Fibroblast of mammary gland (primary cell): ENCODE measurements around the gene NCKAP5L.

Experiments
- DNase-seq: peaks from one replicate; pipeline ENCODE4 v3.0.0-alpha.2; 2010; ENCODE audit warnings: low read depth
- H3K4me3 ChIP-seq: 2 replicates; pipeline ENCODE4 v1.5.1; 2011; ENCODE audit warnings: low read depth, mild to moderate bottlenecking, low read length, moderate library complexity; ENCODE audit not compliant: control insufficient read depth
- TF ChIP-seq, protein P1 (sequence below): conservative IDR thresholded peaks from 2 replicates; pipeline ENCODE4 v1.5.1; 2011; ENCODE audit warnings: low read depth, low read length, inconsistent platforms; ENCODE audit not compliant: control insufficient read depth, insufficient read depth

NCKAP5L gene

GRCh38 chr12:49823350-49823749, 4.9 kb downstream of the NCKAP5L start:
- H3K4me3 ChIP-seq = no peak overlapping the region
- TF ChIP-seq, protein P1, sequence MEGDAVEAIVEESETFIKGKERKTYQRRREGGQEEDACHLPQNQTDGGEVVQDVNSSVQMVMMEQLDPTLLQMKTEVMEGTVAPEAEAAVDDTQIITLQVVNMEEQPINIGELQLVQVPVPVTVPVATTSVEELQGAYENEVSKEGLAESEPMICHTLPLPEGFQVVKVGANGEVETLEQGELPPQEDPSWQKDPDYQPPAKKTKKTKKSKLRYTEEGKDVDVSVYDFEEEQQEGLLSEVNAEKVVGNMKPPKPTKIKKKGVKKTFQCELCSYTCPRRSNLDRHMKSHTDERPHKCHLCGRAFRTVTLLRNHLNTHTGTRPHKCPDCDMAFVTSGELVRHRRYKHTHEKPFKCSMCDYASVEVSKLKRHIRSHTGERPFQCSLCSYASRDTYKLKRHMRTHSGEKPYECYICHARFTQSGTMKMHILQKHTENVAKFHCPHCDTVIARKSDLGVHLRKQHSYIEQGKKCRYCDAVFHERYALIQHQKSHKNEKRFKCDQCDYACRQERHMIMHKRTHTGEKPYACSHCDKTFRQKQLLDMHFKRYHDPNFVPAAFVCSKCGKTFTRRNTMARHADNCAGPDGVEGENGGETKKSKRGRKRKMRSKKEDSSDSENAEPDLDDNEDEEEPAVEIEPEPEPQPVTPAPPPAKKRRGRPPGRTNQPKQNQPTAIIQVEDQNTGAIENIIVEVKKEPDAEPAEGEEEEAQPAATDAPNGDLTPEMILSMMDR = no peak
- no peak for DNase-seq

DNA sequence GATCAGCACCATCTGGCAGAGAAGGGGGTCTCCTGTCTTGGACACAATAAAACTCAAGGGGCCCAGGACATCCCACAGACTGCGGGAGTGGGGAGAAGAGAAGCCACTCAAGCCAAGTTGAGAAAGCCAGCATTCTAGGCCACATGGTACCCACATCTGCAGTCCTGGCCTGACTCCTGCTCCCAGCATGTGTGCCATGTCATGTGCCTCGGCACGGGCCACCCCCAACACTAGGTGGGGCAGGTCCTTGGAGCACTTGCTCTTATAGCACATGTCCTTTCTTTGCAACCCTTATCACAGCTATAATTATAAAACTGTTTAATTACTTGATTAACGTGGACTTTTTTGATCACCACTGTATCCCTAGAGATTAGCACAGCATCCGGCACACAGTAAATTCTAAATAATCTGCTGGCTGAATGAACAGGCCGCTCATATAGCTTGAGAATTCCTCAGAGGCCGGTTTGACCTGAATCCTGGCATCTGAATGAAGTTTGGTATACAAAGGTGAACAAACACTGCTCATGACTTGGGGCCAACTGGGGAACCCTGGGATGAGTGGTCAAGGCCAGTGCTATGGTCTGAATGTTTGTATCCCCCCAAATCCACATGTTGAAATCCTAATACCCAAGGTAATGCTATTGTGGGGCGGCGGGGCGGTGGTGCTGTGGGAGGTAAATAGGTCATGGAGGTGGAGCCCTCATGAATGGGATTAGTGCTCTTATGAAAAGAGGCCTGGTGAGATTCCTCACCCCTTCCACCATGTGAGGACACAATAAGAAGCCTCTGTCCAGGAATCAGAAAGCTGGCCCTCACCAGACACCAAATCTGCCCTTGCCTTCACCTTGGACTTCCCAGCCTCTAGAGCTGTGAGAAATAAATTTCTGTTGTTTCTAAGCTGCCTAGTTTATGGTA, 6.6 kb downstream of the NCKAP5L start:
- no peak overlapping the region for H3K4me3 ChIP-seq
- TF ChIP-seq, protein P1 = no peak
- DNase-seq = no peak

DNA sequence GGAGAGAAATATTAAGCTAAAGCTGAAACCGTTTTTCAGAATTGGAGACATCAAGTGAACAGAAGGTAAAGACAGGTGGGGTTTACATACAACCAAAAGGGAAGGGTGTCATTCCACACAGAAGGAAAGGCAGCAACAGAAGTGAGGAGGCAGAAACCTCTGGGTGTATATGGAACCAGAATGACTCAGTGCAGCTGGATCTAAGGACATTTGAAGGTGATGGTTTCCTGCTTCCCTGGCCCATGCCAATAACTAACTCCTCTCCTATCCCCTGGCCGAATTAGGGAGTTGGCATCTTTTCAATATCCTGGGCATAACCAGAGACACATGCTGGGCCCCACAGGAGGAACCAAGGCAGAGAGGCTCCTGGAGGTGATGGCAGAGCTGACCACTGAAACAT, 8.4 kb downstream of the NCKAP5L start:
- TF ChIP-seq, protein P1 = no peak
- H3K4me3 ChIP-seq = no peak overlapping the region
- DNase-seq = peak; percentile 29

DNA sequence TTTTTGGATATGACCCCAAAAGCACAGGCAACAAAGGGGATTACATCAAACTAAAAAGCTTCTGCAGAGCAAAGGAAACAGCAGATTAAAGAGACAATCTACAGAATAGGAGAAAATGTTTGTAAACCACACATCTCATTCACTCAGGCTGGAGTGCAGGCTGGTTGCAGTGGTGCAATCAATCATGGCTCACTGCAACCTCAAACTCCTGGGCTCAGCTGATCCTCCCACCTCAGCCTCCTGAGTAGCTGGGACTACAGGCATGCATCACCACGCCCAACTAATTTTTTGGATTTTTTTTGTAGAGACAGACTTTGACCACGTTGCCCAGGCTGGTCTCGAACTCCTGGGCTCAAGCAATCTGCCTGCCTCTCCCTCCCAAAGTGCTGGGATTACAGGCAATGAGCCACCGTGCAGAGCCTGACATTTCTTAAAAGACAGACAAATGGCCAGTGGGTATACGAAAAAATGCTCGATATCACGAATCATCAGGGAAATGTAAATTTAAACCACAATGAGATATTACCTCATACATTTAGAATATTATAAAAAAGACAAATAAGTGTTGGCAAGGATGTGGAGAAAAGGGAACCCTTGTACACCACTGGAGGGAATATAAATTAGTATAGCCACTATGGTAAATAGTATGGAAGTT, 9.8 kb downstream of the NCKAP5L start:
- DNase-seq = peak; percentile 23
- TF ChIP-seq, protein P1 = no peak
- no peak overlapping the region for H3K4me3 ChIP-seq

DNA sequence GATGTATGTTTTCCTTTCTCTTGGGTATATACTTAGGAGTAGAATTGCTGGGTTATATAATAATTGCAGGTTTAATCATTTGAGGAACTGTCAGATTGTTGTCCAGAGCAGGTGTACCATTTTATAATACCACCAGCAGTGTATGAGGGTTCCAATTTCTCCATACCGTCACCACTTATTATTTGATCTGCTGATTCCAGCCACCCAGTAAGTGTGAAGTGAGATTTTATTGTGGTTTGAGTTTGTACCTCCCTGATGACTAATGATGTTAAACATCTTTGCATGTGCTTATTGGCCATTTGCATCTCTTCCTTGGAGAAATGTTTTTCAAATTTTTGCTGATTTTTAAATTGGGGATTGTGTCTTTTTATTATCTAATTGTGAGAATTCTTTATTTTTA, 15.1 kb downstream of the NCKAP5L start:
- TF ChIP-seq, protein P1 = no peak
- peak; percentile 30 for DNase-seq
- no peak overlapping the region for H3K4me3 ChIP-seq

GRCh38 chr12:49811961-49812401, 16.2 kb downstream of the NCKAP5L start:
- TF ChIP-seq, protein P1 = no peak
- no peak for DNase-seq
- H3K4me3 ChIP-seq = no peak overlapping the region
